Hepatocyte (in vitro differentiated cells): ENCODE results near the gene KCNN3. TPM values are rescaled to one million over a fixed set of nuclear protein-coding genes. Genes with fewer than 3 reads are reported as not detected.

ENCODE experiments used
- DNase-seq: peaks from one replicate; pipeline ENCODE4 v3.0.0-alpha.2; 2016; ENCODE audit warnings: low spot score
- H2AFZ ChIP-seq: fragments of 200-600 bp; sonication (generic); 2 replicates; pipeline ENCODE4 v1.6.0; 2016; ENCODE audit warnings: antibody characterized with exemption, mild to moderate bottlenecking
- H3K27ac ChIP-seq: fragments of 200-600 bp; sonication (generic); 2 replicates; pipeline ENCODE4 v1.5.1; 2016; ENCODE audit warnings: mild to moderate bottlenecking
- H3K27me3 ChIP-seq: fragments of 200-600 bp; sonication (generic); 2 replicates; pipeline ENCODE4 v1.6.1; 2016
- H3K36me3 ChIP-seq: fragments of 200-600 bp; sonication (generic); replicated peaks from 2 replicates; pipeline ENCODE4 v1.5.1; 2016; ENCODE audit warnings: low read depth; ENCODE audit not compliant: insufficient read depth
- H3K4me1 ChIP-seq: fragments of 200-600 bp; sonication (generic); 2 replicates; pipeline ENCODE4 v1.5.1; 2016; ENCODE audit warnings: mild to moderate bottlenecking, moderate library complexity; ENCODE audit not compliant: insufficient read depth
- H3K4me2 ChIP-seq: fragments of 200-600 bp; sonication (generic); 2 replicates; pipeline ENCODE4 v1.6.0; 2016
- H3K4me3 ChIP-seq: fragments of 200-600 bp; sonication (generic); 2 replicates; pipeline ENCODE4 v1.5.1; 2016; ENCODE audit warnings: mild to moderate bottlenecking
- H3K79me2 ChIP-seq: fragments of 200-600 bp; sonication (generic); 2 replicates; pipeline ENCODE4 v1.6.0; 2017; ENCODE audit warnings: mild to moderate bottlenecking
- H3K9me2 ChIP-seq: fragments of 200-600 bp; sonication (generic); replicated peaks from 2 replicates; pipeline ENCODE4 v1.6.0; 2017; ENCODE audit warnings: mild to moderate bottlenecking; ENCODE audit not compliant: insufficient read depth
- H3K9me3 ChIP-seq: fragments of 200-600 bp; sonication (generic); 2 replicates; pipeline ENCODE4 v1.5.1; 2016; ENCODE audit warnings: low read depth, mild to moderate bottlenecking
- H4K20me1 ChIP-seq: fragments of 200-600 bp; sonication (generic); 2 replicates; pipeline ENCODE4 v1.6.0; 2016; ENCODE audit warnings: mild to moderate bottlenecking; ENCODE audit not compliant: insufficient read depth, poor library complexity, severe bottlenecking
- EZH2 ChIP-seq: fragments of 200-600 bp; sonication (generic); IDR thresholded peaks from 2 replicates; pipeline ENCODE4 v1.6.1; 2016; ENCODE audit warnings: antibody characterized with exemption, mild to moderate bottlenecking, borderline replicate concordance
- EZH2phosphoT487 ChIP-seq: fragments of 200-600 bp; sonication (generic); IDR thresholded peaks from one replicate; pipeline ENCODE4 v1.6.1; 2018; ENCODE audit warnings: antibody characterized with exemption, mild to moderate bottlenecking, low read depth, moderate library complexity; ENCODE audit not compliant: unreplicated experiment, severe bottlenecking
- WGBS: methylation state at CpG from one replicate; pipeline ENCODE4 v1.1.6; 2016; ENCODE audit warnings: low lambda C conversion rate; ENCODE audit errors: missing lambda C conversion rate; 5-methylcytosine and 5-hydroxymethylcytosine counted together
- polyA plus RNA-seq: library from polyadenylated mRNA; unstranded; fragments of >200 nt; fragmentation: Nextera tagmentation; extraction: Ambion mirVana; gene quantifications from 2 replicates; pipeline ENCODE4 v1.2.1, GENCODE V29; 2016
- total RNA-seq: library from RNA; depleted of rRNA; stranded (reverse); fragments of >200 nt; gene quantifications from 2 replicates; pipeline ENCODE4 v1.2.3, GENCODE V29; 2014
- TF ChIP-seq, protein P1 (sequence below): fragments of 200-600 bp; sonication (generic); IDR thresholded peaks from 2 replicates; pipeline ENCODE4 v1.5.1; 2016; ENCODE audit warnings: antibody characterized with exemption, mild to moderate bottlenecking; ENCODE audit not compliant: poor library complexity

The KCNN3 gene
- total and polyA plus RNA-seq, 2 experiments from 2014 or later, result 0.56 to 0.67 TPM

DNA sequence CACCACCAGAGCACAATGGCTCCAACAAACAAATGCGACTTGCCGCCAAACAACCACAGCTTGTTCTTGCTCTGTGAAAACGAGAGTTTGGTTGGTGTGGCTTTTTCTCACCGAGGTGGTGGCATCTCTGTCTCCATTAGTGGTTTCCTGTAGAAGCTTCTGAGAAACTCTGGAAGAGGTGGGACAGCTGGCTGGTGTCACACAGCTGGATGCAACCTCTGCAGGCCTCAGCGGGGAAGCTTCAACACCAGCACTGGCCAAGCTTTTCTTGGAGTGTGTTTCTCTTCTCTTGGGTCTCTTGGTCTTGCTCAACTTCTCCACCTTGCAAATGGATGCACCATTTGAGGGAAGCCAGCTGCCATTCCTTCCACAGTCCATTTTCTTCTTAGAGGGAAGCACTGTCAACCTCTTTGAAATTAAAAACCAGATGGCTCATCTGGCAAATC is 124.8 kb downstream of the KCNN3 start:
- H3K4me1 ChIP-seq, result peaks cover 9% of the 10 kb centered on the region
- WGBS, result 75% methylated on average over 5 of the region's 5 CpGs
- DNase-seq, result no peak
- TF ChIP-seq EZH2 (no peak), EZH2phosphoT487 (no peak)
- TF ChIP-seq, protein P1, sequence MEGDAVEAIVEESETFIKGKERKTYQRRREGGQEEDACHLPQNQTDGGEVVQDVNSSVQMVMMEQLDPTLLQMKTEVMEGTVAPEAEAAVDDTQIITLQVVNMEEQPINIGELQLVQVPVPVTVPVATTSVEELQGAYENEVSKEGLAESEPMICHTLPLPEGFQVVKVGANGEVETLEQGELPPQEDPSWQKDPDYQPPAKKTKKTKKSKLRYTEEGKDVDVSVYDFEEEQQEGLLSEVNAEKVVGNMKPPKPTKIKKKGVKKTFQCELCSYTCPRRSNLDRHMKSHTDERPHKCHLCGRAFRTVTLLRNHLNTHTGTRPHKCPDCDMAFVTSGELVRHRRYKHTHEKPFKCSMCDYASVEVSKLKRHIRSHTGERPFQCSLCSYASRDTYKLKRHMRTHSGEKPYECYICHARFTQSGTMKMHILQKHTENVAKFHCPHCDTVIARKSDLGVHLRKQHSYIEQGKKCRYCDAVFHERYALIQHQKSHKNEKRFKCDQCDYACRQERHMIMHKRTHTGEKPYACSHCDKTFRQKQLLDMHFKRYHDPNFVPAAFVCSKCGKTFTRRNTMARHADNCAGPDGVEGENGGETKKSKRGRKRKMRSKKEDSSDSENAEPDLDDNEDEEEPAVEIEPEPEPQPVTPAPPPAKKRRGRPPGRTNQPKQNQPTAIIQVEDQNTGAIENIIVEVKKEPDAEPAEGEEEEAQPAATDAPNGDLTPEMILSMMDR, result no peak
- no peaks in the 10 kb centered on the region for H3K79me2 ChIP-seq
- no peak overlapping the region for H2AFZ ChIP-seq
- H3K36me3 ChIP-seq, result no peaks in the 10 kb centered on the region
- H3K4me2 ChIP-seq, result no peak overlapping the region
- H4K20me1 ChIP-seq, result no peaks in the 10 kb centered on the region
- no peak overlapping the region for H3K4me3 ChIP-seq
- peaks cover 13% of the 10 kb centered on the region for H3K27me3 ChIP-seq
- no peaks in the 10 kb centered on the region for H3K9me2 ChIP-seq
- H3K27ac ChIP-seq, result no peak overlapping the region
- no peaks in the 10 kb centered on the region for H3K9me3 ChIP-seq

DNA sequence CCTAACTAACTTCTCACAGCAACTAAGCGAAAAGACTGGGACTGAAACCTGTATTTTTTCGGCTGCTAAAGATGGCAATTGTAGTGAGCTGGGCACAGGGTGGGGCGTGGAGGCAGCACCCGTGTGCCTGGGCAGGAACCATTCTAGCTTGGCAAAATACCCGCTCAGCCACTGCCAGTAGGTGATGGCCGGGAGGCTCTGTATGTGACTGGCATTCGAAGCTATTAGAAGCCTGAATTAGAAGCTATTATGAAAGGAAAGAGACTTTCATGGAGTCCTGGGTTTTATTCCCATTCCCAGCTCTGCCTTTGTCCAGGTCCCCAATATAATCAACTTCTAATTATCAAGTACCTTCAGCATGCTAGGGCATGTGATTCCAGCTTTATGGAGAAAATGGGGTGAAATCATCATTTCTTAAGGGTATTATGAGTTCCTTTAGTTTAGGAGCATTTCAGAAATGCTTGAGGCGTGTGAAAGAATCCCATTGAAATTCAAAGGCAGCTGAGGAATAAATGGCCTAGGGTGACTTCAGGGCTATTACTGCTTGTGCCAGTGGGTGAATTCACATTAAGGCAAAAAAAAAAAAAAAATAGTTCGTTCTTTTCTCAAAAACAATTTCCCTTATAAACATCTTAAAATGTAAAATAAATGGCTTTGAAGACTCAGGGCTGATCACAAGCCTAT is 125.6 kb downstream of the KCNN3 start:
- no peaks in the 10 kb centered on the region for H3K9me3 ChIP-seq
- no peaks in the 10 kb centered on the region for H3K36me3 ChIP-seq
- peaks cover 18% of the 10 kb centered on the region for H3K27me3 ChIP-seq

DNA sequence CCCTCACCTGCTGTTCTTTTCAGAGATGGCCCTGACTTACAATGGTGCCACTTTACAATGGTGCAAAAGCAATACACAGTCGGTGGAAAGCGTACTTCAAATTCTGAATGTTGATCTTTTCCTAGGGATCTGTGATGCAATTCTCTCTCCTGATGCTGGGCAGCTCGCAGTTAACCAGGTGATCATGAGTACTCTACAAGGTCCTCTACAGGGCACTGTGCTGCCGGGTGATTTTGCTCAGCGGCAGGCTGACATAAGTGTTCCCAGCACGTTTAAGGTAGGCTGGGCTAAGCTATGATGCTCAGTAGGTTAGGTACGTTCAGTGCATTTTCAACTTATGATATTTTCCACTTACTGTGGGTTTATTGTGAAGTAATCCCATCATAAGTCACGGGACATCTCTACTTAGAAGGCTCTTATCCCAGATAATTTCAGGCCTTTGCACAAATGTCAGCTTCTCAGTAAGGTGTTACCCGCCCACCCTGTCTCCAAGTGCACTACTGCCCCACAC is 126.5 kb downstream of the KCNN3 start:
- no peaks in the 10 kb centered on the region for H3K79me2 ChIP-seq
- peaks cover 9% of the 10 kb centered on the region for H3K4me1 ChIP-seq
- H2AFZ ChIP-seq, result no peak overlapping the region
- H3K27me3 ChIP-seq, result peaks cover 17% of the 10 kb centered on the region
- no peaks in the 10 kb centered on the region for H3K9me2 ChIP-seq
- H3K4me2 ChIP-seq, result no peak overlapping the region
- no peaks in the 10 kb centered on the region for H3K36me3 ChIP-seq
- no peaks in the 10 kb centered on the region for H4K20me1 ChIP-seq
- H3K27ac ChIP-seq, result no peak overlapping the region
- TF ChIP-seq EZH2 (no peak), EZH2phosphoT487 (no peak)
- TF ChIP-seq, protein P1, result no peak
- 83% methylated on average over 9 of the region's 9 CpGs for WGBS
- DNase-seq, result no peak
- H3K4me3 ChIP-seq, result no peak overlapping the region
- no peaks in the 10 kb centered on the region for H3K9me3 ChIP-seq

More for the DNA sequence above, 125.6 kb downstream of the KCNN3 start:
- Histone ChIP-seq H2AFZ (no peak overlapping the region), H3K4me1 (peaks cover 9% of the 10 kb centered on the region), H3K79me2 (no peaks in the 10 kb centered on the region), H3K4me3 (no peak overlapping the region), H3K27ac (no peak overlapping the region), H3K9me2 (no peaks in the 10 kb centered on the region), H4K20me1 (no peaks in the 10 kb centered on the region), H3K4me2 (no peak overlapping the region)
- 93% methylated on average over 9 of the region's 9 CpGs for WGBS
- TF ChIP-seq EZH2phosphoT487 (no peak), EZH2 (no peak)
- TF ChIP-seq, protein P1, result no peak
- DNase-seq, result no peak
